ENCODE measurements around the gene IL15RA. TPM values are rescaled to one million over a fixed set of nuclear protein-coding genes. Genes with fewer than 3 reads are reported as not detected.

Gene IL15RA
- total and polyA plus RNA-seq, 2 of the 8 experiments (the other 6 are each of a cell fraction or from before 2014, with no cell fraction given) = 1.3 to 1.4 TPM

GRCh38 chr10:5949009-5949759 lies 28.2 kb downstream of the IL15RA start (continued):
- TF ChIP-seq CTCF (IDR thresholded peaks at IDR 0.05; ENCODE audit: control extremely low read depth in 1 of 3, insufficient read depth in 1 of 3, low read depth in 1 of 3, low read length in 3 of 3) (peak; percentile 82 to 92 (median 86)), BACH1 (IDR thresholded peaks at IDR 0.05; ENCODE audit: low read length) (no peak)
